GM21717 (cell line): Measurements from ENCODE around the gene SLC1A3.

Source experiments
- ATAC-seq: cut with Tn5 transposase; IDR thresholded peaks from one replicate; pipeline ENCODE4 v1.9.1; 2021; ENCODE audit warnings: mild to moderate bottlenecking, moderate library complexity; ENCODE audit not compliant: unreplicated experiment

The SLC1A3 gene

GRCh38 chr5:36710039-36710438 lies 103.6 kb downstream of the SLC1A3 start:
- no peak for ATAC-seq

- no peak for ATAC-seq
Measured at GRCh38 chr5:36712706-36713105, 106.3 kb downstream of the SLC1A3 start.

GRCh38 chr5:36713541-36713940 lies 107.1 kb downstream of the SLC1A3 start:
- ATAC-seq: no peak

- ATAC-seq: no peak
Measured at GRCh38 chr5:36717131-36717695, 110.8 kb downstream of the SLC1A3 start.

- ATAC-seq: no peak
Measured at GRCh38 chr5:36719282-36719681, 112.9 kb downstream of the SLC1A3 start.

GRCh38 chr5:36720688-36721087 lies 114.3 kb downstream of the SLC1A3 start:
- no peak for ATAC-seq

GRCh38 chr5:36721664-36722235 lies 115.3 kb downstream of the SLC1A3 start:
- ATAC-seq: no peak

- peak; percentile 32 for ATAC-seq
Measured at GRCh38 chr5:36722900-36723299, 116.5 kb downstream of the SLC1A3 start.

GRCh38 chr5:36723912-36724311 lies 117.5 kb downstream of the SLC1A3 start:
- peak; percentile 54 for ATAC-seq

- peak; percentile 77 for ATAC-seq
Measured at GRCh38 chr5:36724467-36725332, 118.3 kb downstream of the SLC1A3 start.

- ATAC-seq: no peak
Measured at GRCh38 chr5:36726317-36726716, 119.9 kb downstream of the SLC1A3 start.

- no peak for ATAC-seq
Measured at GRCh38 chr5:36726767-36727166, 120.4 kb downstream of the SLC1A3 start.

- ATAC-seq: no peak
Measured at GRCh38 chr5:36728697-36729543, 122.5 kb downstream of the SLC1A3 start.

GRCh38 chr5:36730537-36731216 lies 124.3 kb downstream of the SLC1A3 start:
- no peak for ATAC-seq

- no peak for ATAC-seq
Measured at GRCh38 chr5:36733183-36733582, 126.8 kb downstream of the SLC1A3 start.

- no peak for ATAC-seq
Measured at GRCh38 chr5:36734422-36734821, 128.0 kb downstream of the SLC1A3 start.

GRCh38 chr5:36735891-36736290 lies 129.5 kb downstream of the SLC1A3 start:
- ATAC-seq: no peak
